ENCODE measurements around the gene TMEM184A.

The TMEM184A gene

DNA sequence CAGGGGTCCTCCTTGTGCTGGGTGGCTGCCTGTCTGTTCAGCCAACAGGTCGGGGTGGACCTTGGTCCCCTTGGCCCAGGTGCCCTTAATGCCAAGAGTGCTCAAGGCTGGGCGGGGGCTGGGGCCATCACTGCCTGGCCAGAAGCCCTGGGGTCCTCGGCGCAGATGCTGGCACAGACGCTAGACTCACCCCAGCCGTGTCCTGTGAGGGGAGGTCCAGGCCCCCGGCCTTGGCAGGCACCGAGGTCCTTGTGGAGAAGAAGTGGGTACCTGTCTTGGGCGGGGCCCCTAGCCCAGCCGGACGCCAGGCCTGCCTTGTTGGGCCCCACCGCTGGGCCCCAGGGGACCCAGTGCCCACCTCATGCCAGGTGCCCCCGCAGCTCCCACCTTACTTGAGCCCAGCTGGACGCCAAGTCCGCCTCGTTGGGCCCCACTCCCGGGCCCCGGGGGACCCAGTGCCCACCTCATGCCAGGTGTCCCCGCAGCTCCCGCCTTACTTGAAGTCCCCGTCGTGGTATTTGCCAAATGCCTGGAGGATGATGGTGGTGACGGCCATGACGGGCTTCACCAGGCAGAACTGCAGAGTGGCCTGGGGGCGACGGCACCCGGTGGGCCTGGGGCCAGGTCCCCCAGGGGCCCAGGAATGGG is 6.5 kb downstream of the TMEM184A start:
- DNase-seq: no peak

DNA sequence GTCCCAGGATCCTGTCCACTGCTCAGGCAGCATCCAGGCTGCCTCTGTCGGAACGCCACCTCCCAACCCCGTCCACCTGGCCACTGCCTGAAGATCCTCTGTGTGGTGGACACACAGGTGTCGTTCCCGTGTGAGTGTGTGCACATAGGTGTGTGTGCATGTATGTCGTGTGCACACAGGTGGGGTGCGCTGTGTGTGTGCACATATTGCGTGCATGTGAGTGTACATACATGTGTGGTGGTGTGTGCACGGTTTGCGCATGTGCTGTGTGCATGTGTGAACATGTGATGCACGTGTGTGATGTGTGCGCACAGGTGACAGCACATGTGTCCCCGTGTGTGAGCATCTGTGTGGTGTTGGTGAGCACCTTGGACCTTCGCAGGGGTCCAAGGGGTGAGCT is 7.1 kb downstream of the TMEM184A start:
- no peak for DNase-seq

- no peak for DNase-seq
Observed at GRCh38 chr7:1548438-1548831, 7.6 kb downstream of the TMEM184A start.

- no peak for DNase-seq
Observed at GRCh38 chr7:1547777-1548437, 8.1 kb downstream of the TMEM184A start.

DNA sequence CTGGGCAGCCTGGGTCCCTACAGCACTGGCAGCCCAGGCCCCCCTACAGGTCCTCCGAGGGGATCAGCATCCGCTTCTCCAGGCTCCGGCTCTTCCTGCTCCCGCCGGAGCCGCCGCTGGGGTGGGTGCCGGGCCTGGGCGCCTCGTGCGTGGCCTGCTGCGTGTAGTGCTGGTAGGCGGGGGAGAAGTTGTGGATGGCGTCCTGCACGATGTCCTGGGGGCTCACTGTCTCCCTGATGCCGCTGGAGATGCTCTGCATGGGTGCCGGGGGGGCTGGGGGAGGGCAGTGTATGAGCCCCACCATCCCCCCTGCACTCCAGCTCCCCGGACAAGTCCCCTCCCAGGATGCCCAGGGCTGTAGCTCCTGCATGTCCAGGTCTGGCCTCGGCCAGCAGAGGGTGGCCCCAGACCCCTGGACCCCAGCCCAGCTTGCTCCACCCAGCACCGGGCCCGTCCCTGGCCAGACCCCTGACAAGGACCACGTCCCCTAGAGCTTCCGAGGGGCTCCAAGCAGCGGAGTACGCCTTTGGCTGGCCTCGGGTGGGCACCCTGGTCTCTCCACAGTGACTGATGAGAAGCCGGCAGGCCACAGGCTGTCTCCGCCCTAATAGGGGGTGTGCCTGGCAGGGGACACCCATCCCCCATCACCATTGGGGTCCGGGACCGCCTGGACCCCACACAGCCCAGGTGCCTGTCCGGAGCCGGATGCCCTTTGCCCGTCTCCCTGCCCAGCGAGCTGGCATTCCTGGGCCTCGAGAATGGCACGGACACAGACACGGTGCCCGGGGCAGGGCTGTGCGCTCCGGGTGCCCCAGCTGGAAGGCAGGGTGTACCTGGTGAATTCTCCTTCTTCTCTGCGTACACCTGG is 8.9 kb downstream of the TMEM184A start:
- no peak for DNase-seq

DNA sequence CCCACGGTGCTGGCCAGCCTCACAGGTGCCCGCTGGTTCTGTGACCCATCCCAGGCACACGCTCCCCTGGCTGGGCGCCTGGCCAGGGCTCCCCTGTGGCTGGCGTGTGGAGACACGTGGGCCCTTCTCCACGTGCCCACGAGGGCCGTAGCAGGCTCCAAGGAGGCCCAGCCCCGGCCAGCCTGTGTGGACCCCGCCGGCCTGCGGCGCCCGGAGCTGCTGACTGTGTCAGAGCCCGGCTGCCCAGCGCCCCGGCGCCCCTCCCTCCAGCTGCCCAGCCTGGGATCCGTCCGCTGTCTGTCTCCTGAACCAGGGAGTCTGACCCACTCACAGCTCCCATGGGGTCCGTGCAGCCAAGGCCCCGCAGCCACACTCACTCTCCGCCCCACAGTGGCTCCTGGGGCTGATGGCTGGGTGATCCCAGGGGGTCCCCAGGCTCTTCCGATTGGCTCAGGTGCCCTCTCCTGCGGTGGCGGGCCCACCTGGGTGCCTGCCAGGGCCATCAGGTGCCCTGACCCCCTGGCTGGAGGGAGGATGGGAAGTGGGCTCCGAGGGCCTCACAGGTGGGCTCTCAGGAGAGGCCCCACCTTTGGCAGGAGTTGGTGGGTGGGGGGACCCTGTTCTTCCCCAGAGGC is 9.6 kb downstream of the TMEM184A start:
- DNase-seq: no peak

- no peak for DNase-seq
Observed at GRCh38 chr7:1545417-1546246, 10.4 kb downstream of the TMEM184A start.

- no peak for DNase-seq
Observed at GRCh38 chr7:1544896-1545416, 11.0 kb downstream of the TMEM184A start.

- DNase-seq: no peak
Observed at GRCh38 chr7:1544178-1544895, 11.7 kb downstream of the TMEM184A start.

DNA sequence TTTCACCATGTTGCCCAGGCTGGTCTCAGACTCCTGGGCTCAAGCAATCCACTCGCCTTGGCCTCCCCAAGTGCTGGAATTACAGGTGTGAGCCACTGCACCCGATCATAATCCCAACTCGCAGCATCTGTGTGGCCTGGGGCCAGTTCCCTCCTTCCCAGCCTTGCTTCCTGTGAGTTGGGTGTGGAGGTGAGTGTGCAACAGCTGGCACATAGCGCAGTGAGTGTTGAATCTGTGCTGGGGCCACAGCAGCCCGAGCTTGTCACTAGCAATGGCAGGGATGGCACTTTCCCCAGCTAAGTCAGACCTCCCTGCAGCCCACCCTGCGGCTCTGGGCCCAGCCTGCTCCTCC is 12.2 kb downstream of the TMEM184A start:
- no peak for DNase-seq

- no peak for DNase-seq
Observed at GRCh38 chr7:1542841-1543747, 12.9 kb downstream of the TMEM184A start.

DNA sequence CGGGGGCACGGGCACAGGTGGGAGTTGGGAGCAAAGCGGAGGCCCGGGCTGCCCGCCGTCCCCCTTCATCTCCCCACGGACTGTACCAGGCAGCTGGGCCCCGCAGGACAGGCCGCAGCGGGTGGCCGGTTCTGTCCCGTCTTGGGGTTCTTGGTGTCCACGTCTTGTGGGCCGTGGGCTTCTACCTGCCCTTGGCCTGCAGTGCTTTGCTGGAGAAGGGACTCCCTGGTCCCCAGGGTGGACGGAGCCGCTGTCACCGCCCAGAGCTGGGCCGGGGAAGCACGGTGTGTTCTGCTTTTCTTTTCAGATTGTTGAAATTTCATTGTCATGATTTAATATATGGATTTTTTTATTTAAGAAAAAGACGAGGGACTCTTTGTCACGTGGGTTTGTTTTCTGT is 13.7 kb downstream of the TMEM184A start:
- no peak for DNase-seq

DNA sequence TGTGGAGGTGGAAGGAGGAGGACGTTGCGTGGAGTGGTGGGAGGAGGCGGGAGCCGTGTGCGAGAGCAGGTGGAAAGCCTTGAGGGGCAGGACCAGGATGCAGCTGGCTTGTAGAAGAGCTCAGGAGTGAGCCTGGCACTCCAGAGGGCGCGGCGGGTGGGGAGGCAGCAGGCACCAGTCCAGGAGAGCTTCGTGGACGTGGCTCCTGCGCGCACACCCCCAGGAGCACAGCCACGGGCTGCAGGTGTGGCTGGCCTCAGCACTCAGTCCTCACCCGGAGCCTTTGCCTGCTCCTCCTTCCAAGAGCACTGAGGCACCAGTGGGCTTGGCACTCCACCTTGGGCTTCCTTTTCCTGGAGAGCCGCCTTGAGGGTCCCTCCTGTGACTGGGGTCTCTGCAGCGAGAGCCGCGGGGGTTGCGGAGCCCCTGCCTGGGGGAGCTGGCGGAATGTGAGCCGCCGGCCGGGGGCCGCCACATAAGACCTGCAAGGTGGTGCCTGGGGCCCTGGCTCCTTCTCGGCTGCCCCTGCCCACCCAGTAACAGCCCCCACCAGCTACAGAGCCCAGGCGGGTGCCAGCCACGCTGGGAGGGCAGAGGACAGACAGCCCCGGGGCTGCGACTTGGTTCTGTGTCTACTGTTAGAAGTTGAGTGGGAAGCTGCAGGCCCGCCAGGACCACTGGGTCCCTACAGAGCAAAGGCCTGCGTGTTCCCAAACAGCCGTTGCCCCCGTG is 14.4 kb downstream of the TMEM184A start:
- DNase-seq: no peak

DNA sequence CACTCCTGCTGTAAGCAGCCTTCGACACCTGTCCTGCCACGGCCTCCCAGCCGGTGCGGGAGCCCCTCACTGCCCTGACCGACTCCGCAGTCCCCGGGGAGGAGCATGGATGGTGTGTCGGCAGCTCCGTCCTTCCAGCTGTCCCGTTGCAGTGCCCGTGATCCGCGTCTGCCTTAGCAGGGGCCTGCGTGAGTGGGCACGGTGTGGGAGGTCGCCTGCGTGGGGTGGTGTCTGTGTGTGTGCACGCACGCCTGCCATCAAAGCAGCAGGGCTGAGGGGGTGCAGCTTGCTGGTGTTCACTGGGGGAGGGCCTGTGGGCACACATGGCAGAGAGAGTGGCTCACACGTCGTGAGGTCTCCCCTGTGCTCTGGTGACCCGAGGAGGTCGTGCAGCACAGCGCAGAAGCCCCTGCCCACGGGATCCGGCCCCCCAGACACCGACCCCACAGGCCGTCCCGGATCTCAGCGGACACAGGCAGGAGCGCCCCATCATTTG is 15.2 kb downstream of the TMEM184A start:
- no peak for DNase-seq

GRCh38 chr7:1539882-1540775 is 15.9 kb downstream of the TMEM184A start:
- DNase-seq: no peak

DNA sequence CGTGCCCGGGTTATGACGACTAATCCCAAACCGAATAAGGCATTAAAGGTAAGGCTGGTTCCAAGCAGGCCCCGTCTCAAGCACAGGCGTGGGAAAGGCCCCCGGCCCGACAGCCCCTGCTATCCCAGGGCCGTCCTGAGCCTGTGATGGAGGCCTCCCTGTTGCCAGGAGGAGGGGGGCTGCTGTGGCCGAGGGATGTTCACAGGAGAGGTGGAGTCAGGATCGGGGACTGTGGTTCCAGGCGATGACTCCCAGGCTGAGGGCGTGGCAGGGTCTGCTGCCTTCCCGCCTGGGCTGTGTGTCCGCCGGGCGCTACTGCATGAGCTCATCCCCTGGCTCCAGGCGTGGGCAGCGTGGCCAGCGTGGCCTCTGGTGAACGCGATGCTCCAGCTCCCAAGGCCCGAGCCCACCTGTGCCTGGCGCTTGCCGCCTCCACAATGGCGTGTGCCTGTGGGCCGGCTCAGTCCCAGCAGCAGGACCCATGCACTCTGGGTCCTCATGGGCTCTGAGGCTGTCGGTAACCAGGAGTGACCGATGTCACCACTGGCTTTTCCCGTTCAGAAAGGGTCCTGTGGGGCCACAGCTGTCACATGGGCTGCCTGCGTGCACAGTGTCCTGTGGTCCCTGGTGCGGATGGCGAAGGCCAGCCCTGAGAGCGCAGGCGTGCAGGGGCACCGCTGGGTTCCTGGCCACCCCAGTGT is 16.7 kb downstream of the TMEM184A start:
- no peak for DNase-seq

GRCh38 chr7:1538544-1539180 is 17.3 kb downstream of the TMEM184A start:
- DNase-seq: peak; percentile 26

All from NCI-H146 (cell line).